ENCODE results near the gene TMEM123. TPM values are rescaled to one million over a fixed set of nuclear protein-coding genes. Genes with fewer than 3 reads are reported as not detected.

TMEM123 gene
- total RNA-seq, 1 donor, result 91.9 TPM

DNA sequence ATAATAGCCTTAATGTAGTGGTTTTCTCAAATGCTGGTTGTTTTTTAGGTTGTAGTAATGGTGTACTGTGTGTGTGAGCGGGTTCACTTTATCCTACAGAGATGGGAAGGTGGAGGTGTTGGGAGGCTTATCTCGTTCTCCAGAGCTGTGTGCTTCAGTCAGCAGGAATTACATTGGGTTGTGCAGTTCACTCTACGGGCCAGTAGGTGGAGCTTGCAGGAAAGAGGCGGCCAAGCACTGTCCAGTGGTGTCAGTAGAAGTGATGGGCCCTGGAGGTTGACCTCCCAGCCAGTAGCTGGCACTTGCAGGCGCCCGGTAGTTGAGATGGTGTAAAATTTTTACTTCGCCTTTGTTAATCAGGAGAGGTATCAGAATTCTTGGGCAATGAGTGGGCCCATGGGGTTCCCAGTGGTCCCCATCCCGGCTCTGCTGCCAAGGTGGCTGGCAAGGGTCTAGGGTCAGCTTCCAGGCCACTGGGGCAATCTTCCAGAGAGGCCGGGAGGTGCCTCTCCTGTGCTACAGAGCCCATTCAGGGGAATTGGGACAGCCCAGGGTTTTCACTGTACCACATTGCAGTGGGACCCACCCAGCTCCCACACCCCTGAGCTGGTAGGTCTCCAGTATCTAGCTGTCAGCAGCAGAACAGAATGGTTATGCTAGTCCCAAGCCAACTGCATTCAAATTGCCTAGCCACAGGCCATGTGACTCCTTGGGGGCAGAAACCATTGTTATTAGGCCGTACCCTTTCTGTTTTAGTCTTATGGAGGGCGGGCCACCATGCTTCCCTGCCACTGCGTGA is 61.7 kb downstream of the TMEM123 start:
- no peaks in the 10 kb centered on the region for H3K27me3 ChIP-seq (ENCODE audit: insufficient read depth, low read length)
- H4K20me1 ChIP-seq (ENCODE audit: insufficient read depth, low read length), result peaks cover 27% of the 10 kb centered on the region
- H3K4me1 ChIP-seq (ENCODE audit: insufficient read depth, low read length), result no peaks in the 10 kb centered on the region
- TF ChIP-seq, protein P1, sequence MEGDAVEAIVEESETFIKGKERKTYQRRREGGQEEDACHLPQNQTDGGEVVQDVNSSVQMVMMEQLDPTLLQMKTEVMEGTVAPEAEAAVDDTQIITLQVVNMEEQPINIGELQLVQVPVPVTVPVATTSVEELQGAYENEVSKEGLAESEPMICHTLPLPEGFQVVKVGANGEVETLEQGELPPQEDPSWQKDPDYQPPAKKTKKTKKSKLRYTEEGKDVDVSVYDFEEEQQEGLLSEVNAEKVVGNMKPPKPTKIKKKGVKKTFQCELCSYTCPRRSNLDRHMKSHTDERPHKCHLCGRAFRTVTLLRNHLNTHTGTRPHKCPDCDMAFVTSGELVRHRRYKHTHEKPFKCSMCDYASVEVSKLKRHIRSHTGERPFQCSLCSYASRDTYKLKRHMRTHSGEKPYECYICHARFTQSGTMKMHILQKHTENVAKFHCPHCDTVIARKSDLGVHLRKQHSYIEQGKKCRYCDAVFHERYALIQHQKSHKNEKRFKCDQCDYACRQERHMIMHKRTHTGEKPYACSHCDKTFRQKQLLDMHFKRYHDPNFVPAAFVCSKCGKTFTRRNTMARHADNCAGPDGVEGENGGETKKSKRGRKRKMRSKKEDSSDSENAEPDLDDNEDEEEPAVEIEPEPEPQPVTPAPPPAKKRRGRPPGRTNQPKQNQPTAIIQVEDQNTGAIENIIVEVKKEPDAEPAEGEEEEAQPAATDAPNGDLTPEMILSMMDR (IDR thresholded peaks at IDR 0.05; ENCODE audit: extremely low read depth, low read depth, low read length), result peak; percentile 90
- no peak overlapping the region for H2AFZ ChIP-seq (ENCODE audit: low read length)
- H3K27ac ChIP-seq (ENCODE audit: low read depth, low read length), result no peak overlapping the region
- peaks cover 71% of the 10 kb centered on the region for H3K36me3 ChIP-seq (ENCODE audit: insufficient read depth, low read length)
- peak; percentile 72 for DNase-seq (ENCODE audit: insufficient read length, low spot score, missing footprints)
- H3K4me2 ChIP-seq (ENCODE audit: insufficient read depth, low read length), result no peak overlapping the region
- H3K4me3 ChIP-seq (ENCODE audit: insufficient read depth, low read length), result no peak overlapping the region
- peaks cover 55% of the 10 kb centered on the region for H3K79me2 ChIP-seq (ENCODE audit: insufficient read depth, low read length)
- no peaks in the 10 kb centered on the region for H3K9me3 ChIP-seq (ENCODE audit: low read depth, low read length)

DNA sequence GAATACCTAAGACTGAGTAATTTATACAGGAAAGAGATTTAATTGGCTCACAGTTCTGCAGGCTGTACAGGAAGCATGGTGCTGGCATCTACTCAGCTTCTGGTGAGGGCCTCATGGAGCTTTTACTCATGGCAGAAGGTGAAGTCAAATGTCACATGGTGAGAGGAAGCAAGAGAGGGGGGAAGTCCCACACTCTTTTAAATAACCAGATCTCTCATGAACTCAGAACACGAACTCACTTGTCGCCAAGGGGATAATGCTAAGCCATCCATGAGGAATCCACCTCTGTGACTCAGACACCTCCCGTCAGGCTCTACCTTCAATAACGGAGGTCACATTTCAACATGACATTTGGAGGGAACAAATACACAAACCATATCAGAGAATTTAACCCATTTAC is 63.3 kb downstream of the TMEM123 start:
- no peaks in the 10 kb centered on the region for H3K9me3 ChIP-seq (ENCODE audit: low read depth, low read length)
- H3K4me1 ChIP-seq (ENCODE audit: insufficient read depth, low read length), result no peaks in the 10 kb centered on the region
- no peak for DNase-seq (ENCODE audit: insufficient read length, low spot score, missing footprints)
- H3K27me3 ChIP-seq (ENCODE audit: insufficient read depth, low read length), result no peaks in the 10 kb centered on the region
- H3K27ac ChIP-seq (ENCODE audit: low read depth, low read length), result no peak overlapping the region
- peaks cover 27% of the 10 kb centered on the region for H4K20me1 ChIP-seq (ENCODE audit: insufficient read depth, low read length)
- no peak overlapping the region for H3K4me3 ChIP-seq (ENCODE audit: insufficient read depth, low read length)
- H3K79me2 ChIP-seq (ENCODE audit: insufficient read depth, low read length), result peaks cover 47% of the 10 kb centered on the region
- TF ChIP-seq, protein P1 (IDR thresholded peaks at IDR 0.05; ENCODE audit: extremely low read depth, low read depth, low read length), result no peak
- no peak overlapping the region for H3K4me2 ChIP-seq (ENCODE audit: insufficient read depth, low read length)
- H2AFZ ChIP-seq (ENCODE audit: low read length), result no peak overlapping the region
- H3K36me3 ChIP-seq (ENCODE audit: insufficient read depth, low read length), result peaks cover 76% of the 10 kb centered on the region

DNA sequence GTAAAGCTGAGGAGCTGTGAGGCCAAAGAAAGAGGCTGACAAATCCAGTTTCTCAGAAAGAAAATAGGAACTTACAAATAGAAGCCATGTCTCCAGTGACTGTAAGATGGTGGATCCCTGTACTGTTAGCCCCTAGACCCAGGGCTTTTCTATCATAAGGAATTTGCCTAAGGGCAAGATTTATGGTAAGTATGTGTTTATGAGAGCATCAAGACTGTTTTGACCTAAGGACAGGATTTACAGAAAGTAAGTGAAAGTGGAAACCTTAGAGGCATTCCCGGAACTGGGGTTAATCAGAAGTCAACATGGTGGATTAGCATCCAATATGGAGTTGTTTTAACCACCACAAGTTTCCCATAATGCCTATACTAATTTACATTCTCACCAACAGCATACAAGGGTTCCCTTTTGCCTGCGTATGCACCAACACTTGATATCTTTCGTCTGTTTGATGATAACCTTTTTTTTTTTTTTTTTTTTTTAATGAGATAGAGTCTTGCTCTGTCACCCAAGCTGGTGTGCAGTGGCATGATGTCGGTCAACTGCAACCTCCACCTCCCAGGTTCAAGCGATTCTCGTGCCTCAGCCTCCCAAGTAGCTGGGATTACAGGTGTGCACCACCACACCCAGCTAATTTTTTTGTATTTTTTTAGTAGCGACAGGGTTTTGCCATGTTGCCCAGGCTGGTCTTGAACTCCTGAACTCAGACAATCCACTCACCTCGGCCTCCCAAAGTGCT is 65.4 kb downstream of the TMEM123 start:
- Histone ChIP-seq H3K79me2 (ENCODE audit: insufficient read depth, low read length) (peaks cover 29% of the 10 kb centered on the region), H3K27ac (ENCODE audit: low read depth, low read length) (no peak overlapping the region), H4K20me1 (ENCODE audit: insufficient read depth, low read length) (peaks cover 17% of the 10 kb centered on the region), H3K4me2 (ENCODE audit: insufficient read depth, low read length) (no peak overlapping the region), H3K27me3 (ENCODE audit: insufficient read depth, low read length) (no peaks in the 10 kb centered on the region), H3K4me3 (ENCODE audit: insufficient read depth, low read length) (no peak overlapping the region), H3K36me3 (ENCODE audit: insufficient read depth, low read length) (peaks cover 62% of the 10 kb centered on the region), H3K9me3 (ENCODE audit: low read depth, low read length) (no peaks in the 10 kb centered on the region), H3K4me1 (ENCODE audit: insufficient read depth, low read length) (no peaks in the 10 kb centered on the region), H2AFZ (ENCODE audit: low read length) (no peak overlapping the region)
- no peak for DNase-seq (ENCODE audit: insufficient read length, low spot score, missing footprints)
- TF ChIP-seq, protein P1 (IDR thresholded peaks at IDR 0.05; ENCODE audit: extremely low read depth, low read depth, low read length), result no peak

DNA sequence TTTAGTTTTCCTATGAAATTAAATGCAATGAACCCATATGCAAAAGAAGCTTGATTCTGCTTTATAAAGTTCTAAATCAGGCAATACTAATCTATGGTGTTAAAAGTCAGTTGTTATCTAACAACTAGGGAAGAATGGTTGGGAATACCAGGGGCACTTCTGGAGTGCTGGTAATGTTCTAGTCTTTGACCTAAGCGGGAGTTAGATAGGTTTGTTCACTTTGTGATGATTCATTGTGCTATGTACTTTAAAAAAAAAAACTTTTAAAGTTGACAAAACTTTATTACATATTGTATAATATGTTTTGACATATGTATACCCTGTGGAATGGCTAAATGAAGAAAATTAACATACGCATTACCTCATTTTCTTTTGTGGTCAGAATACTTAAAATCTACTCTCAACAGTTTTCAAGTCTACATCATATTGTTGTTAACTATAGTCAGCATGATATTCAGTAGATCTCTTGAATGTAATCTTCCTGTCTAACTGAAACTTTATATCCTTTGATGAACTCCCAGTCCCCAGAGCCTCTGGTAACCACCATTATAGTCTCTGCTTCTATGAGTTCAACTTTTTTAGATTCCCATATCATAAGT is 66.3 kb downstream of the TMEM123 start:
- Histone ChIP-seq H3K4me1 (ENCODE audit: insufficient read depth, low read length) (no peaks in the 10 kb centered on the region), H3K4me2 (ENCODE audit: insufficient read depth, low read length) (no peak overlapping the region), H3K9me3 (ENCODE audit: low read depth, low read length) (no peaks in the 10 kb centered on the region), H2AFZ (ENCODE audit: low read length) (no peak overlapping the region), H3K27ac (ENCODE audit: low read depth, low read length) (no peak overlapping the region), H3K79me2 (ENCODE audit: insufficient read depth, low read length) (peaks cover 27% of the 10 kb centered on the region), H3K27me3 (ENCODE audit: insufficient read depth, low read length) (no peaks in the 10 kb centered on the region), H3K4me3 (ENCODE audit: insufficient read depth, low read length) (no peak overlapping the region), H4K20me1 (ENCODE audit: insufficient read depth, low read length) (peaks cover 10% of the 10 kb centered on the region), H3K36me3 (ENCODE audit: insufficient read depth, low read length) (peaks cover 60% of the 10 kb centered on the region)
- peak; percentile 43 for DNase-seq (ENCODE audit: insufficient read length, low spot score, missing footprints)
- TF ChIP-seq, protein P1 (IDR thresholded peaks at IDR 0.05; ENCODE audit: extremely low read depth, low read depth, low read length), result no peak

All from osteoblast (primary cell).